Kidney glomerular epithelial cell (primary cell): ENCODE results near the gene KRTAP10-8.
"Not testable (repeated sequence)": the region's sequence is repeated elsewhere in the genome, so short reads cannot be mapped to it uniquely, and the experiment has no call there.

Source experiments
- DNase-seq: peaks from one replicate; lab custom pipeline; 2025; lab: John Stamatoyannopoulos, UW

Gene KRTAP10-8

GRCh38 chr21:44618504-44618903 lies 6.6 kb downstream of the KRTAP10-8 start:
- no peak for DNase-seq

- DNase-seq, result no peak
These were observed 7.0 kb downstream of the KRTAP10-8 start for GRCh38 chr21:44618909-44619308.

DNA sequence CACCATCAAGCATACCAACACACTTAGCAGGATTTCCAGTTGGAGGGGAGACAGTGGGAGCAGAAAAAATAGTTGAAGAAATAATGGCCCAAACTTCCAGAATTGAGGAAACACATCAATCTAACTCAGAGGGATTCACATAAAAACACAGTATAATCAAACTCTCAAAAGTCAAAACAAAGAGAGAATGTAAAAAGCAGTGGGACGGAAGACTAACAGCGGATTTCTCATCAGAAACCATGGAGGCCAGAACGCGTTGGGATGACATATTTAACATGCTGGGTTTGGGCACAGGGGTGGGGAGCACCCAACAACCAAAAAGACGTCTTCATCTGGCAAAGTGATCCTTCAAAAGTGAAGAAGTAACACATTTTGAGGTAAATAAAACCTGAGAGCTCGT lies 8.0 kb downstream of the KRTAP10-8 start:
- no peak for DNase-seq

GRCh38 chr21:44623575-44623974 lies 11.7 kb downstream of the KRTAP10-8 start:
- DNase-seq, result no peak

- no peak for DNase-seq
These were observed 13.9 kb downstream of the KRTAP10-8 start for GRCh38 chr21:44625756-44626155.

GRCh38 chr21:44626262-44626661 lies 14.4 kb downstream of the KRTAP10-8 start:
- DNase-seq, result no peak

- DNase-seq, result no peak
These were observed 14.8 kb downstream of the KRTAP10-8 start, which contains the start of gene KRTAP10-9 for GRCh38 chr21:44626673-44627143. KRTAP10-9 (plus strand) TSS chr21:44627093; CDS start chr21:44627172, 79 bp downstream.

DNA sequence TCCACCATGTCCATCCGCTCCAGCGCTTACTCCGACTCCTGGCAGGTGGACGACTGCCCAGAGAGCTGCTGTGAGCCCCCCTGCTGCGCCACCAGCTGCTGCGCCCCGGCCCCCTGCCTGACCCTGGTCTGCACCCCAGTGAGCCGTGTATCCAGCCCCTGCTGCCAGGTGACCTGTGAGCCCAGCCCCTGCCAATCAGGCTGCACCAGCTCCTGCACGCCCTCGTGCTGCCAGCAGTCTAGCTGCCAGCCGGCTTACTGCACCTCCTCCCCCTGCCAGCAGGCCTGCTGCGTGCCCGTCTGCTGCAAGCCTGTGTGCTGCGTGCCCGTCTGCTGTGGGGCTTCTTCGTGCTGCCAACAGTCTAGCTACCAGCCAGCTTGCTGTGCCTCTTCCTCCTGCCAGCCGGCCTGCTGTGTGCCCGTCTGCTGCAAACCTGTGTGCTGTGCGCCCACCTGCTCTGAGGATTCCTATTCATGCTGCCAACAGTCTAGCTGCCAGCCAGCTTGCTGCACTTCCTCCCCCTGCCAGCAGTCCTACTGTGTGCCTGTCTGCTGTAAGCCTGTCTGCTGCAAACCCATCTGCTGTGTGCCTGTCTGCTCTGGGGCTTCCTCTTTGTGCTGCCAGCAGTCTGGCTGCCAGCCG lies 15.4 kb downstream of the KRTAP10-8 start:
- not testable (repeated sequence) for DNase-seq

DNA sequence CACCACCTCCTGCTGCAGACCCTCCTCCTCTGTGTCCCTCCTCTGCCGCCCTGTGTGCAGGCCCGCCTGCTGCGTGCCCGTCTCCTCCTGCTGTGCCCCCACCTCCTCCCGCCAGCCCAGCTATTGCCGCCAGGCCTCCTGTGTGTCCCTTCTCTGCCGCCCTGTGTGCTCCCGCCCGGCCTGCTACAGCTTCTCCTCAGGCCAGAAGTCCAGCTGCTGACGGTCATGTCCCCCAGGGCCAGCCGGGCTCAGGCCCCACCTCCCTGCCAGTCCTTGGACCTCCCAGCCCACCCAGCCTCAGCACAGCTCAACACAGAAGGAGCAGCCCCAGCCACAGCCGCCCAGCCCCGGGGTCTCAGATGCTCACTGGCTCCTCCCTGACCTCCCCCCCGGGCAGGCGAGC lies 16.0 kb downstream of the KRTAP10-8 start:
- DNase-seq, result not testable (repeated sequence)

- no peak for DNase-seq
These were observed 17.0 kb downstream of the KRTAP10-8 start for GRCh38 chr21:44628707-44629391.

DNA sequence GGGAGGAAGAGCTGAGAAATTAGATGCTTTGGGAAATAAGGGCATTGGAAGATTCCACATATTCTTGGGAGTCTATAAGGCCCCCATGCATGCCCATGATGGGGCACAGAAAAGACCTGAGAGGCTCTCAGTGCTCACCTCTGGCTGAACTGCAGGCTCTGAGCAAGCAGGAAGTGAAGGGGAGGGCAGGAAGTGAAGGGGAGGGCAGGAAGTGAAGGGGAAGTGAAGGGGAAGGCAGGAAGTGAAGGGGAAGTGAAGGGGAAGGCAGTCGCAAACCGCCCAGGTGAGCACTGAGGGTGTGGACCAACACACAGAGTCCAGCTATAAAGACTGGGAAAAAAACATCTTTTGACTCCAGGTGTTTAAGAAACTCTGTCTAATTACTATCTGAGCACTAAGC lies 18.6 kb downstream of the KRTAP10-8 start:
- no peak for DNase-seq

DNA sequence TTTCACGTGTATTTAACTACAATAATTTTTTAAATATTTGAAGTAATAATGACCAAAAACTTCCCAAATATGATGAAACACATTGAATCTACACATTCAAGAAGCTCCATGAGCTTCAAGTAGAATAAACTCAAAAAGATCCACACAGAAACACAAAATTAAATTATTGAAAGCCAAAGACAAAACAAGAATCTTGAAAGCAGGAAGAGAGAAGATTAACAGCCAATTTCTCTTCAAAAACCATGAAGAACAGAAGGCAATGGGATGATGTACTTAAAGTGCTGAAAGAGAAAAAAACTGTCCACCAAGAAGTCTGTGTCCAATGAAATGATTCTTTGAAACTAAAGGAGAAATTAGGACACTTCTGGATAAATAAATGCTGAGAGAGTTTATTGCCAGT lies 20.2 kb downstream of the KRTAP10-8 start:
- no peak for DNase-seq

- no peak for DNase-seq
These were observed 24.5 kb downstream of the KRTAP10-8 start for GRCh38 chr21:44636209-44637017.

GRCh38 chr21:44637018-44637850 lies 25.4 kb downstream of the KRTAP10-8 start, which contains the start of gene KRTAP10-10:
KRTAP10-10 (plus strand) TSS chr21:44637356; CDS start chr21:44637418, 62 bp downstream.
- no peak for DNase-seq

DNA sequence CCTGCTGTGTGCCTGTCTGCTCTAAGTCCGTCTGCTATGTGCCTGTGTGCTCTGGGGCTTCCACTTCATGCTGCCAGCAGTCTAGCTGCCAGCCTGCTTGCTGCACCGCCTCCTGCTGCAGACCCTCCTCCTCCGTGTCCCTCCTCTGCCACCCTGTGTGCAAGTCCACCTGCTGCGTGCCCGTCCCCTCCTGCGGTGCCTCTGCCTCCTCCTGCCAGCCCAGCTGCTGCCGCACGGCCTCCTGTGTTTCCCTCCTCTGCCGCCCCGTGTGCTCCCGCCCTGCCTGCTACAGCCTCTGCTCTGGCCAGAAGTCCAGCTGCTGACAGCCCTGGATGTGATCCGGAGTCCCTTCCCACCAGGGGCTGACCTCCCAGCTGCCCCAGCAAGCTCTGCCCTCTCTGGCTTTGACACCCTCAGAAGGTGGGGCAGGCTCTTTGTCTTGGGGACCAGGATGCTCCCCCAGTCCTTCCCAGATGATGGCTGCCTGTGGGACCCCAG lies 26.0 kb downstream of the KRTAP10-8 start:
- not testable (repeated sequence) for DNase-seq

- DNase-seq, result not testable (repeated sequence)
These were observed 26.8 kb downstream of the KRTAP10-8 start for GRCh38 chr21:44638506-44639330.

DNA sequence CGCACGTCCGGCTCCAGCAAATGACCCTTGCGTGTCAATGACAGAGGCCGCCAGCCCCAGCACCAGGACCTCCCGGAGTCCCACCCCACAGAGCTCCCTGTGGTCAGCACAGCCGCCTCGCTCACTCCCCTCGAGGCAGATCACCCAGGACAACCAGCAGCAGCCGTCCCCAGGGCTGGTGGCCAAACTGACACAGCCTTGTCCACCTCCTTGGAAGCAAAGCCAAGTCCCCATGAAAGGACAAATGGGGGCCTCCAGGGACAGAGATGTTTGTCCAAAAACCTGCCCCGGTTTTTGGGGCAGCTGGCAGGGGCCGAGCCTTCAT lies 27.4 kb downstream of the KRTAP10-8 start:
- DNase-seq, result no peak

- DNase-seq, result no peak
These were observed 28.9 kb downstream of the KRTAP10-8 start for GRCh38 chr21:44640761-44641160.

GRCh38 chr21:44643741-44644310 lies 31.9 kb downstream of the KRTAP10-8 start:
- DNase-seq, result no peak

- no peak for DNase-seq
These were observed 33.0 kb downstream of the KRTAP10-8 start for GRCh38 chr21:44644878-44645277.
